KMS-11 (cell line): Measurements from ENCODE around the gene PPFIA1.

Experiments
- H2AFZ ChIP-seq: fragments of 200-600 bp; sonication (generic); 2 replicates; pipeline ENCODE4 v1.6.1; 2016; ENCODE audit warnings: antibody characterized with exemption, mixed run types, low read depth
- H3K27ac ChIP-seq: fragments of 200-600 bp; sonication (generic); 2 replicates; pipeline ENCODE4 v1.6.1; 2016; ENCODE audit warnings: mild to moderate bottlenecking, mixed run types
- H3K27me3 ChIP-seq: fragments of 200-600 bp; sonication (generic); 2 replicates; pipeline ENCODE4 v1.6.1; 2017; ENCODE audit warnings: mild to moderate bottlenecking, low read depth, mixed run types, moderate library complexity; ENCODE audit not compliant: insufficient read depth
- H3K36me3 ChIP-seq: fragments of 200-600 bp; sonication (generic); 2 replicates; pipeline ENCODE4 v1.6.1; 2017; ENCODE audit warnings: mild to moderate bottlenecking, mixed run types; ENCODE audit not compliant: insufficient read depth
- H3K4me1 ChIP-seq: fragments of 200-600 bp; sonication (generic); 2 replicates; pipeline ENCODE4 v1.6.1; 2016; ENCODE audit warnings: mild to moderate bottlenecking, low read depth, mixed run types; ENCODE audit not compliant: poor library complexity, severe bottlenecking
- H3K4me2 ChIP-seq: fragments of 200-600 bp; sonication (generic); 2 replicates; pipeline ENCODE4 v1.7.0; 2016; ENCODE audit warnings: mild to moderate bottlenecking, mixed run types
- H3K4me3 ChIP-seq: fragments of 200-600 bp; sonication (generic); IDR thresholded peaks from 2 replicates; pipeline ENCODE4 v1.6.1; 2017; ENCODE audit warnings: low read depth, low read length, mixed read lengths; ENCODE audit not compliant: insufficient read depth
- H3K79me2 ChIP-seq: fragments of 200-600 bp; sonication (generic); 2 replicates; pipeline ENCODE4 v1.6.1; 2016; ENCODE audit warnings: low read depth, mixed run types; ENCODE audit not compliant: insufficient read depth
- H3K9ac ChIP-seq: fragments of 200-600 bp; sonication (generic); 2 replicates; pipeline ENCODE4 v1.6.1; 2016; ENCODE audit warnings: mild to moderate bottlenecking, mixed run types
- H4K20me1 ChIP-seq: fragments of 200-600 bp; sonication (generic); 2 replicates; pipeline ENCODE4 v1.6.1; 2016; ENCODE audit warnings: mild to moderate bottlenecking, mixed run types; ENCODE audit not compliant: insufficient read depth
- CTCF ChIP-seq: fragments of 200-600 bp; sonication (generic); conservative IDR thresholded peaks from 2 replicates; pipeline ENCODE4 v1.6.1; 2017; ENCODE audit warnings: low read depth, mild to moderate bottlenecking, antibody characterized with exemption, low read length, moderate library complexity, mixed read lengths

The PPFIA1 gene

GRCh38 chr11:70351646-70352045, 81.2 kb downstream of the PPFIA1 start:
- Histone ChIP-seq H2AFZ (no peak overlapping the region), H3K4me3 (no peak overlapping the region), H3K36me3 (0 out of 2 replicates have a peak, but pooled peaks cover 4% of the 10 kb centered on the region), H3K27ac (no peak overlapping the region), H3K4me1 (no peaks in the 10 kb centered on the region), H3K79me2 (no peaks in the 10 kb centered on the region), H3K4me2 (no peak overlapping the region), H4K20me1 (no peaks in the 10 kb centered on the region), H3K9ac (no peak overlapping the region), H3K27me3 (no peaks in the 10 kb centered on the region)
- no peak for TF ChIP-seq CTCF

- H3K27me3 ChIP-seq = no peaks in the 10 kb centered on the region
- no peak overlapping the region for H3K9ac ChIP-seq
- H2AFZ ChIP-seq = no peak overlapping the region
- H3K4me1 ChIP-seq = no peaks in the 10 kb centered on the region
- H3K4me2 ChIP-seq = no peak overlapping the region
- H4K20me1 ChIP-seq = no peaks in the 10 kb centered on the region
- TF ChIP-seq CTCF = no peak
- H3K27ac ChIP-seq = no peak overlapping the region
- 0 out of 2 replicates have a peak, but pooled peaks cover 4% of the 10 kb centered on the region for H3K36me3 ChIP-seq
- no peaks in the 10 kb centered on the region for H3K79me2 ChIP-seq
- H3K4me3 ChIP-seq = no peak overlapping the region
Observed at GRCh38 chr11:70352100-70352499, 81.6 kb downstream of the PPFIA1 start.

GRCh38 chr11:70352601-70353000, 82.1 kb downstream of the PPFIA1 start:
- Histone ChIP-seq H2AFZ (no peak overlapping the region), H3K27me3 (no peaks in the 10 kb centered on the region), H3K79me2 (no peaks in the 10 kb centered on the region), H4K20me1 (no peaks in the 10 kb centered on the region), H3K36me3 (0 out of 2 replicates have a peak, but pooled peaks cover 4% of the 10 kb centered on the region), H3K4me1 (no peaks in the 10 kb centered on the region), H3K4me2 (no peak overlapping the region), H3K4me3 (no peak overlapping the region), H3K27ac (no peak overlapping the region), H3K9ac (no peak overlapping the region)
- no peak for TF ChIP-seq CTCF

- Histone ChIP-seq H3K27me3 (no peaks in the 10 kb centered on the region), H3K79me2 (no peaks in the 10 kb centered on the region), H4K20me1 (no peaks in the 10 kb centered on the region), H3K4me2 (no peak overlapping the region), H3K4me1 (no peaks in the 10 kb centered on the region), H3K4me3 (no peak overlapping the region), H3K27ac (no peak overlapping the region), H2AFZ (no peak overlapping the region), H3K36me3 (0 out of 2 replicates have a peak, but pooled peaks cover 4% of the 10 kb centered on the region), H3K9ac (no peak overlapping the region)
- TF ChIP-seq CTCF = no peak
Observed at GRCh38 chr11:70353329-70353728, 82.8 kb downstream of the PPFIA1 start.
